Aorta (tissue), 5 donors: ENCODE results near the gene CDCA4. TPM values are rescaled to one million over a fixed set of nuclear protein-coding genes. Genes with fewer than 3 reads are reported as not detected.
"Not testable (repeated sequence)": the region's sequence is repeated elsewhere in the genome, so short reads cannot be mapped to it uniquely, and the experiment has no call there.

Source experiments
- ATAC-seq: fragments of 200-7000 bp; cut with Tn5 transposase; one replicate; pipeline ENCODE4 v1.9.1; 2022; ENCODE audit warnings: moderate library complexity; ENCODE audit not compliant: low FRiP score
- DNase-seq, 2 donors: peaks; one replicate each; pipeline ENCODE4 v3.0.0-alpha.2; 2020
- H3K27ac ChIP-seq, 2 donors: one replicate each; pipeline ENCODE4 v1.5.1; 2013; ENCODE audit warnings: low read length in 2 of 2, mild to moderate bottlenecking in 2 of 2, moderate library complexity in 2 of 2, control low read depth in 1 of 2, inconsistent platforms in 1 of 2, low read depth in 1 of 2
- H3K27me3 ChIP-seq, 2 donors: one replicate each; pipeline ENCODE4 v1.6.1; 2013; ENCODE audit warnings: control low read depth in 1 of 2, low read length in 1 of 2, mild to moderate bottlenecking in 1 of 2, moderate library complexity in 1 of 2; ENCODE audit not compliant: insufficient read depth in 2 of 2, control insufficient read depth in 1 of 2
- H3K36me3 ChIP-seq, 2 donors: one replicate each; pipeline ENCODE4 v1.6.1; 2013; ENCODE audit warnings: control low read depth in 1 of 2, low read length in 1 of 2, mild to moderate bottlenecking in 1 of 2; ENCODE audit not compliant: insufficient read depth in 2 of 2, control insufficient read depth in 1 of 2
- H3K4me1 ChIP-seq, 2 donors: one replicate each; pipeline ENCODE4 v1.6.1; 2013; ENCODE audit warnings: low read length in 2 of 2, control low read depth in 1 of 2, mild to moderate bottlenecking in 1 of 2, moderate library complexity in 1 of 2; ENCODE audit not compliant: insufficient read depth in 2 of 2, control insufficient read depth in 1 of 2
- H3K4me3 ChIP-seq, 2 donors: one replicate each; pipeline ENCODE4 v1.5.1; 2013; ENCODE audit warnings: low read length in 2 of 2, control low read depth in 1 of 2, mild to moderate bottlenecking in 1 of 2
- H3K9me3 ChIP-seq: one replicate; pipeline ENCODE4 v1.6.1; 2013; ENCODE audit warnings: mild to moderate bottlenecking, low read length; ENCODE audit not compliant: control insufficient read depth
- WGBS, 2 donors: extraction: QIAGEN DNeasy Blood & Tissue Kit; methylation state at CpG; one replicate each; pipeline ENCODE4 v1.1.7; 2013; 5-methylcytosine and 5-hydroxymethylcytosine counted together
- intact Hi-C, 2 donors: fragments of 100-400 bp; cut with DNase I; formaldehyde crosslinking; loops; one replicate each; pipeline versions ENCODE4 v1.14.2 to v1.15.0; 2022
- polyA plus RNA-seq, 2 donors: library from polyadenylated mRNA; stranded (reverse); fragments of 200-250 nt; gene quantifications; one replicate each; pipeline ENCODE4 v1.2.3, GENCODE V29; 2013
- total RNA-seq, 2 donors: library from RNA; stranded (reverse); fragmentation: NEBNext Ultra II Directional; extraction: Animal tissue kit (Norgen Biotek cat#: 25700); gene quantifications; one replicate each; pipeline ENCODE4 v1.2.1, GENCODE V29; 2021
- donor health status: healthy with polysubstance abuse.
- donor health status: Bipolar disorder and iron deficiency.
- donor health status: DM: no; HTN: no; CAD: no.
- donor health status: DM: no; HTN: no; CAD: no.
- donor health status: DM: yes; HTN: yes; CAD: no.

The CDCA4 gene
- total and polyA plus RNA-seq, 4 donors, result 3.0 to 5.9 (median 3.9) TPM

- intact Hi-C loops, result no loop called here
- 90 to 100% methylated on average over 2 of the region's 2 CpGs for WGBS, 2 donors
- no peaks in the 10 kb centered on the region for H3K4me1 ChIP-seq
Observed at GRCh38 chr14:105030194-105030593, 9.3 kb upstream of the CDCA4 start.

GRCh38 chr14:105029402-105029801 is 8.5 kb upstream of the CDCA4 start:
- 86 to 89% methylated on average over 7 of the region's 7 CpGs for WGBS, 2 donors
- ATAC-seq (no peak), DNase-seq (no peak)
- no peaks in the 10 kb centered on the region for H3K36me3 ChIP-seq
- H3K27me3 ChIP-seq, result no peaks in the 10 kb centered on the region
- intact Hi-C loops, result no loop called here
- no peak overlapping the region for H3K27ac ChIP-seq
- no peaks in the 10 kb centered on the region for H3K9me3 ChIP-seq
- no peaks in the 10 kb centered on the region for H3K4me1 ChIP-seq
- H3K4me3 ChIP-seq, result no peak overlapping the region

More at GRCh38 chr14:105030194-105030593, 9.3 kb upstream of the CDCA4 start:
- Histone ChIP-seq H3K9me3 (no peaks in the 10 kb centered on the region), H3K4me3 (no peak overlapping the region), H3K27ac (no peak overlapping the region), H3K36me3 (no peaks in the 10 kb centered on the region), H3K27me3 (no peaks in the 10 kb centered on the region)
- DNase-seq, result no peak
- ATAC-seq, result no peak

GRCh38 chr14:105028251-105028927 is 7.5 kb upstream of the CDCA4 start:
- H3K27me3 ChIP-seq, result no peaks in the 10 kb centered on the region
- H3K4me3 ChIP-seq, result no peak overlapping the region
- H3K9me3 ChIP-seq, result no peaks in the 10 kb centered on the region
- ATAC-seq (no peak), DNase-seq (peak in 1 of 2 donors; percentile 62)
- H3K36me3 ChIP-seq, result no peaks in the 10 kb centered on the region
- no peak overlapping the region for H3K27ac ChIP-seq
- H3K4me1 ChIP-seq, result no peaks in the 10 kb centered on the region
- intact Hi-C loops, result no loop called here
- 74 to 75% methylated on average over 12 of the region's 12 CpGs for WGBS, 2 donors

- H3K27me3 ChIP-seq, H3K9me3 ChIP-seq, H3K4me3 ChIP-seq, ATAC-seq, H3K4me1 ChIP-seq, H3K36me3 ChIP-seq, intact Hi-C loops, H3K27ac ChIP-seq, DNase-seq: not testable (repeated sequence)
- 40% methylated on average over 4 of the region's 4 CpGs for WGBS, 2 donors
Observed at GRCh38 chr14:105027718-105028117, 6.8 kb upstream of the CDCA4 start.

- ATAC-seq, result no peak
Observed at GRCh38 chr14:105026802-105027563, 6.1 kb upstream of the CDCA4 start.

GRCh38 chr14:105026033-105026785 is 5.3 kb upstream of the CDCA4 start:
- H3K4me1 ChIP-seq, result no peaks in the 10 kb centered on the region
- no peak overlapping the region for H3K4me3 ChIP-seq
- no peak overlapping the region for H3K27ac ChIP-seq
- H3K36me3 ChIP-seq, result no peaks in the 10 kb centered on the region
- no peaks in the 10 kb centered on the region for H3K9me3 ChIP-seq
- intact Hi-C loops, result no loop called here
- DNase-seq, result peak in 1 of 2 donors; percentile 32
- H3K27me3 ChIP-seq, result no peaks in the 10 kb centered on the region
- WGBS, 2 donors, result 94% methylated on average over 16 of the region's 16 CpGs
- no peak for ATAC-seq

More at GRCh38 chr14:105026802-105027563, 6.1 kb upstream of the CDCA4 start:
- Histone ChIP-seq H3K36me3 (no peaks in the 10 kb centered on the region), H3K4me3 (no peak overlapping the region), H3K9me3 (no peaks in the 10 kb centered on the region), H3K27me3 (no peaks in the 10 kb centered on the region), H3K27ac (no peak overlapping the region), H3K4me1 (no peaks in the 10 kb centered on the region)
- WGBS, 2 donors, result 2 to 3% methylated on average over 1 of the region's 1 CpG
- intact Hi-C loops, result no loop called here
- DNase-seq, result no peak

GRCh38 chr14:105025429-105025828 is 4.5 kb upstream of the CDCA4 start:
- no peak for ATAC-seq
- Histone ChIP-seq H3K9me3 (no peaks in the 10 kb centered on the region), H3K36me3 (no peaks in the 10 kb centered on the region), H3K4me3 (no peak overlapping the region), H3K27me3 (no peaks in the 10 kb centered on the region), H3K27ac (no peak overlapping the region), H3K4me1 (no peaks in the 10 kb centered on the region)
- peak in 1 of 2 donors; percentile 14 for DNase-seq
- intact Hi-C loops, result no loop called here
- 95 to 97% methylated on average over 6 of the region's 6 CpGs for WGBS, 2 donors

GRCh38 chr14:105023791-105024480 is 3.1 kb upstream of the CDCA4 start:
- Histone ChIP-seq H3K9me3 (no peaks in the 10 kb centered on the region), H3K4me1 (no peaks in the 10 kb centered on the region)
- 70 to 75% methylated on average over 4 of the region's 4 CpGs for WGBS, 2 donors

More at GRCh38 chr14:105023791-105024480, 3.1 kb upstream of the CDCA4 start:
- no peak overlapping the region for H3K27ac ChIP-seq
- no peak for ATAC-seq
- no peak for DNase-seq
- intact Hi-C loops, result loop anchor here in 1 of 2 donors (5.0 kb wide), 1 partner anchor 52 kb away; no protein-coding TSS in a partner anchor
- H3K27me3 ChIP-seq, result no peaks in the 10 kb centered on the region
- H3K36me3 ChIP-seq, result no peaks in the 10 kb centered on the region
- no peak overlapping the region for H3K4me3 ChIP-seq
